ENCODE measurements around the gene CST3.
"Not testable (repeated sequence)": the region's sequence is repeated elsewhere in the genome, so short reads cannot be mapped to it uniquely, and the experiment has no call there.

Gene CST3

GRCh38 chr20:23670361-23670760, 32.6 kb upstream of the CST3 start:
- Histone ChIP-seq H3K36me3 (ENCODE audit: control insufficient read depth, insufficient read depth, low read length) (no peaks in the 10 kb centered on the region), H3K4me1 (ENCODE audit: control insufficient read depth, insufficient read depth, low read length) (no peaks in the 10 kb centered on the region), H3K4me3 (ENCODE audit: low read depth, low read length) (no peak overlapping the region), H3K9ac (ENCODE audit: low read depth, low read length) (no peak overlapping the region), H3K27me3 (ENCODE audit: control insufficient read depth, insufficient read depth, low read length) (no peaks in the 10 kb centered on the region), H3K9me3 (ENCODE audit: control insufficient read depth, insufficient read depth, low read length) (no peaks in the 10 kb centered on the region)

GRCh38 chr20:23669866-23670265, 32.1 kb upstream of the CST3 start:
- Histone ChIP-seq H3K9ac (ENCODE audit: low read depth, low read length) (no peak overlapping the region), H3K36me3 (ENCODE audit: control insufficient read depth, insufficient read depth, low read length) (no peaks in the 10 kb centered on the region), H3K4me1 (ENCODE audit: control insufficient read depth, insufficient read depth, low read length) (no peaks in the 10 kb centered on the region), H3K27me3 (ENCODE audit: control insufficient read depth, insufficient read depth, low read length) (no peaks in the 10 kb centered on the region), H3K9me3 (ENCODE audit: control insufficient read depth, insufficient read depth, low read length) (no peaks in the 10 kb centered on the region), H3K4me3 (ENCODE audit: low read depth, low read length) (no peak overlapping the region)

- no peaks in the 10 kb centered on the region for H3K4me1 ChIP-seq (ENCODE audit: control insufficient read depth, insufficient read depth, low read length)
- no peaks in the 10 kb centered on the region for H3K9me3 ChIP-seq (ENCODE audit: control insufficient read depth, insufficient read depth, low read length)
- no peaks in the 10 kb centered on the region for H3K36me3 ChIP-seq (ENCODE audit: control insufficient read depth, insufficient read depth, low read length)
- no peak overlapping the region for H3K4me3 ChIP-seq (ENCODE audit: low read depth, low read length)
- no peaks in the 10 kb centered on the region for H3K27me3 ChIP-seq (ENCODE audit: control insufficient read depth, insufficient read depth, low read length)
- H3K9ac ChIP-seq (ENCODE audit: low read depth, low read length): no peak overlapping the region
Observed at GRCh38 chr20:23669327-23669726, 31.6 kb upstream of the CST3 start.

GRCh38 chr20:23668477-23668951, 30.8 kb upstream of the CST3 start:
- Histone ChIP-seq H3K4me1 (ENCODE audit: control insufficient read depth, insufficient read depth, low read length) (no peaks in the 10 kb centered on the region), H3K4me3 (ENCODE audit: low read depth, low read length) (no peak overlapping the region), H3K36me3 (ENCODE audit: control insufficient read depth, insufficient read depth, low read length) (no peaks in the 10 kb centered on the region), H3K27me3 (ENCODE audit: control insufficient read depth, insufficient read depth, low read length) (no peaks in the 10 kb centered on the region), H3K9me3 (ENCODE audit: control insufficient read depth, insufficient read depth, low read length) (no peaks in the 10 kb centered on the region), H3K9ac (ENCODE audit: low read depth, low read length) (no peak overlapping the region)

GRCh38 chr20:23667666-23668065, 29.9 kb upstream of the CST3 start:
- Histone ChIP-seq H3K27me3 (ENCODE audit: control insufficient read depth, insufficient read depth, low read length) (no peaks in the 10 kb centered on the region), H3K9me3 (ENCODE audit: control insufficient read depth, insufficient read depth, low read length) (no peaks in the 10 kb centered on the region), H3K36me3 (ENCODE audit: control insufficient read depth, insufficient read depth, low read length) (no peaks in the 10 kb centered on the region), H3K9ac (ENCODE audit: low read depth, low read length) (no peak overlapping the region), H3K4me3 (ENCODE audit: low read depth, low read length) (no peak overlapping the region), H3K4me1 (ENCODE audit: control insufficient read depth, insufficient read depth, low read length) (no peaks in the 10 kb centered on the region)

GRCh38 chr20:23666698-23667097, 28.9 kb upstream of the CST3 start:
- no peak overlapping the region for H3K9ac ChIP-seq (ENCODE audit: low read depth, low read length)
- no peaks in the 10 kb centered on the region for H3K27me3 ChIP-seq (ENCODE audit: control insufficient read depth, insufficient read depth, low read length)
- H3K4me1 ChIP-seq (ENCODE audit: control insufficient read depth, insufficient read depth, low read length): no peaks in the 10 kb centered on the region
- no peaks in the 10 kb centered on the region for H3K36me3 ChIP-seq (ENCODE audit: control insufficient read depth, insufficient read depth, low read length)
- H3K9me3 ChIP-seq (ENCODE audit: control insufficient read depth, insufficient read depth, low read length): no peaks in the 10 kb centered on the region
- no peak overlapping the region for H3K4me3 ChIP-seq (ENCODE audit: low read depth, low read length)

- Histone ChIP-seq H3K4me1 (ENCODE audit: control insufficient read depth, insufficient read depth, low read length) (no peaks in the 10 kb centered on the region), H3K27me3 (ENCODE audit: control insufficient read depth, insufficient read depth, low read length) (no peaks in the 10 kb centered on the region), H3K36me3 (ENCODE audit: control insufficient read depth, insufficient read depth, low read length) (no peaks in the 10 kb centered on the region), H3K9ac (ENCODE audit: low read depth, low read length) (no peak overlapping the region), H3K4me3 (ENCODE audit: low read depth, low read length) (no peak overlapping the region), H3K9me3 (ENCODE audit: control insufficient read depth, insufficient read depth, low read length) (no peaks in the 10 kb centered on the region)
Observed at GRCh38 chr20:23666189-23666588, 28.4 kb upstream of the CST3 start.

GRCh38 chr20:23664954-23665353, 27.2 kb upstream of the CST3 start:
- Histone ChIP-seq H3K9ac (ENCODE audit: low read depth, low read length) (no peak overlapping the region), H3K4me3 (ENCODE audit: low read depth, low read length) (no peak overlapping the region), H3K36me3 (ENCODE audit: control insufficient read depth, insufficient read depth, low read length) (no peaks in the 10 kb centered on the region), H3K9me3 (ENCODE audit: control insufficient read depth, insufficient read depth, low read length) (no peaks in the 10 kb centered on the region), H3K4me1 (ENCODE audit: control insufficient read depth, insufficient read depth, low read length) (no peaks in the 10 kb centered on the region), H3K27me3 (ENCODE audit: control insufficient read depth, insufficient read depth, low read length) (no peaks in the 10 kb centered on the region)

- not testable (repeated sequence) for H3K36me3 ChIP-seq (ENCODE audit: control insufficient read depth, insufficient read depth, low read length); H3K9me3 ChIP-seq (ENCODE audit: control insufficient read depth, insufficient read depth, low read length); H3K27me3 ChIP-seq (ENCODE audit: control insufficient read depth, insufficient read depth, low read length); H3K4me1 ChIP-seq (ENCODE audit: control insufficient read depth, insufficient read depth, low read length); H3K4me3 ChIP-seq (ENCODE audit: low read depth, low read length); H3K9ac ChIP-seq (ENCODE audit: low read depth, low read length)
Observed at GRCh38 chr20:23664046-23664445, 26.3 kb upstream of the CST3 start.

GRCh38 chr20:23663180-23663579, 25.4 kb upstream of the CST3 start:
- Histone ChIP-seq H3K9ac (ENCODE audit: low read depth, low read length) (no peak overlapping the region), H3K9me3 (ENCODE audit: control insufficient read depth, insufficient read depth, low read length) (no peaks in the 10 kb centered on the region), H3K27me3 (ENCODE audit: control insufficient read depth, insufficient read depth, low read length) (no peaks in the 10 kb centered on the region), H3K4me3 (ENCODE audit: low read depth, low read length) (no peak overlapping the region), H3K4me1 (ENCODE audit: control insufficient read depth, insufficient read depth, low read length) (no peaks in the 10 kb centered on the region), H3K36me3 (ENCODE audit: control insufficient read depth, insufficient read depth, low read length) (no peaks in the 10 kb centered on the region)

GRCh38 chr20:23662276-23662870, 24.6 kb upstream of the CST3 start:
- Histone ChIP-seq H3K4me1 (ENCODE audit: control insufficient read depth, insufficient read depth, low read length) (no peaks in the 10 kb centered on the region), H3K4me3 (ENCODE audit: low read depth, low read length) (no peak overlapping the region), H3K9me3 (ENCODE audit: control insufficient read depth, insufficient read depth, low read length) (no peaks in the 10 kb centered on the region), H3K27me3 (ENCODE audit: control insufficient read depth, insufficient read depth, low read length) (no peaks in the 10 kb centered on the region), H3K36me3 (ENCODE audit: control insufficient read depth, insufficient read depth, low read length) (no peaks in the 10 kb centered on the region), H3K9ac (ENCODE audit: low read depth, low read length) (no peak overlapping the region)

- H3K36me3 ChIP-seq (ENCODE audit: control insufficient read depth, insufficient read depth, low read length): no peaks in the 10 kb centered on the region
- H3K27me3 ChIP-seq (ENCODE audit: control insufficient read depth, insufficient read depth, low read length): no peaks in the 10 kb centered on the region
- H3K4me1 ChIP-seq (ENCODE audit: control insufficient read depth, insufficient read depth, low read length): no peaks in the 10 kb centered on the region
- H3K9me3 ChIP-seq (ENCODE audit: control insufficient read depth, insufficient read depth, low read length): no peaks in the 10 kb centered on the region
- no peak overlapping the region for H3K9ac ChIP-seq (ENCODE audit: low read depth, low read length)
- no peak overlapping the region for H3K4me3 ChIP-seq (ENCODE audit: low read depth, low read length)
Observed at GRCh38 chr20:23661002-23661429, 23.3 kb upstream of the CST3 start.

Measured in iPS-15b (cell line).